NCI-H2227 (cell line): Measurements from ENCODE around the gene KRTAP5-9.
A peak's percentile ranks its signal among the peaks of the same experiment; 100 is the strongest.
"Not testable (repeated sequence)": the region's sequence is repeated elsewhere in the genome, so short reads cannot be mapped to it uniquely, and the experiment has no call there.

Source experiments
- DNase-seq: peaks from one replicate; lab custom pipeline; 2025; ENCODE audit not compliant: unreplicated experiment; lab: John Stamatoyannopoulos, UW

KRTAP5-9 gene

GRCh38 chr11:71548120-71548519 is at the start of gene KRTAP5-9:
Gene KRTAP5-9 (plus strand): TSS chr11:71548420. CDS start chr11:71548658, 238 bp downstream.
- DNase-seq: no peak

GRCh38 chr11:71499125-71499524 is 49.1 kb upstream of the KRTAP5-9 start:
- DNase-seq: no peak

DNA sequence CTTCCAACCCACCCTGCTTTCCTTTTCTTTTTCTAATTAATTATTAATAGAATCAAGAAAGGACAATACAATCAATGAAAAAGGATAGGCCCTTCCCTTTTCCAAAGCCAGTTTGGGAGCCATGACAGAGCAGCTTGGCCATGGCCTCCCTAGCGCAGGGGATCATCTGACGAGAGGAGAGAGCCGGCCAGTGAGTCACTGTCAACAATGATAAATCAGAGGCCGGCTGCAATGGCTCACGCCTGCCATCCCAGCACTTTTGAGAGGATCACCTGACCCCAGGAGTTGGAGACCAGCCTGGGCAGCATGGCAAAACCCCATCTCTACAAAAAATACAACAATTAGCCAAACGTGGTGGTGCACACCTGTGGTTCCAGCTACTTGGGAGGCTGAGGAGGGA is 48.7 kb upstream of the KRTAP5-9 start:
- DNase-seq: no peak

DNA sequence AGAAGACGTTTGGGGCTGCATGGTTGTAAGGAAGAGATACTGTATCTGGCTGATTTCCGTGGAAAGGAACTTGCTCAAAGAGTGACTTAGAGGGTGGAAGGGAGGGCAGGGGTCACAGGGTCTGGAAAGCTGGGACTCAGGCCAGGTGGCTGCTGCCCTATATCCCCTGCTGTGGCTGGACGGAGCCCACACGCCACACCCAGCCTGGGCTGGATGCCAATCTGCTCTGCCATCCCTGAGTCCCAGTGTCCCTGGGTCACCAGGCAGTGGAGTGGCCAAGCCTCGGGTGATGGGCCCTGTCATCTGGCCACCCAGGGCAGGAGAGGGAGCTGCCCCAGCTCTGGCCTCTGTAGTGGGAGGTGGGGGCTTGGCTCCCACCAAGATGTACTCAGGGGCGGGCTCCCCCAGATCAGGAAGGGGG is 47.6 kb upstream of the KRTAP5-9 start:
- no peak for DNase-seq

GRCh38 chr11:71501071-71501985 is 46.9 kb upstream of the KRTAP5-9 start:
- no peak for DNase-seq

DNA sequence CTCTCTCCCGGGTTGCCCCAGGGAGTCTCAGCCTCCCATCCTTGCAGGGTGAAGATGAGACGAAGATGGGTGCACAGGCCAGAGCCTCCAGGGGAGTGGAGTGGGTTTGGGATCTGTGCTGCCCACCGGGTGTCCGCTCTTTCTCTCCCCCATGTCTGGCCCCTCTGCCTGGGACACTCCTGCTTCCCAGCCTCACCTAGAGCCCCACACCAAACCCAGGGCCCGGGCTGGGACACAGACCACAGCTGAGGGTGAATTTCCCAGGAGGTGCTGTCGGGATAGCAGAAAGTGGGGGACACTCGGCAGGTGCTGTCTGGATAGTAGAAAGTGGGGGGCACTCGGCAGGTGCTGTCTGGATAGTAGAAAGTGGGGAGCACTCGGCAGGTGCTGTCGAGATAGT is 46.2 kb upstream of the KRTAP5-9 start:
- DNase-seq: no peak

DNA sequence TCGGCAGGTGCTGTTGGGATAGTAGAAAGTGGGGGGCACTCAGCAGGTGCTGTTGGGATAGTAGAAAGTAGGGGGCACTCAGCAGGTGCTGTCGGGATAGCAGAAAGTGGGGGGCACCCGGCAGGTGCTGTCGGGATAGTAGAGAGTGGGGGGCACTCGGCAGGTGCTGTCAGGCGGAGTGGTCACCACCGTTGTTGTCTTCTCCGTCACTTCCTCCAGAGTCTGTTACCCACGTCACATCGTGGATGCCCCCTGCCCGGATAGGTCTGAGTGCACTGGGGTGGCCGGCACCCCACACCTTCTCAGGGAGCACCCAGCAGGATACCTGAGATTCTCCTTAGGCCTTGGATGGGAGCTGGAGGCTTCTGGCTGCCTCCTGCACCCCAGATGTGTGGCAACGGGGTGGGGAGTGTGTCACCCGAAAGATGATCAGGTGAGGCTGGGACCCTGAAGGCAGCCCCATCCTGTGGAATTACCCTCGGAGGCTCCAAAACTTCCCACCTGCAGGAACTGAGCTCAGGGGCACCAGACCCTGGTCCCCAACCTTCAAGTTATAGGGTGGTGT is 45.3 kb upstream of the KRTAP5-9 start:
- DNase-seq: no peak

GRCh38 chr11:71504531-71504930 is 43.7 kb upstream of the KRTAP5-9 start:
- DNase-seq: peak; percentile 5

DNA sequence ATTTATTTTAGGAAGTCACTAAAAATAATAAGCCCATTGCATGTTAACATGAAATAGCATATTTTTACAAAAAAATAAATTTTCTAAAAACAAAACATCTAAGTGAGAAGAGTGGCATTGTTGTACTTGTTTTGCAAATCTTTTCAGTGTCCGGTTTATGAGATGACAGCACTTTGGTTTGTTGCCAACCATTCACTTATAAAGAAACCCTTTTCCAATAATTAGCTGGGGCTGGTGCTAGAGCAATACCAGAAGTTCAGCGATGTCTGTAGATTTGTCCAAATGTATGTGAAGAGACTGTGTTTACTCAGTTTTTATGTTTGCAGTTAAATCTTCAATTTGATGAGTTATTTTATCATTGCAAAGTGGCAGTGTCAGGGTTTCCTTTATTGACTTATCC is 43.2 kb upstream of the KRTAP5-9 start:
- DNase-seq: no peak

DNA sequence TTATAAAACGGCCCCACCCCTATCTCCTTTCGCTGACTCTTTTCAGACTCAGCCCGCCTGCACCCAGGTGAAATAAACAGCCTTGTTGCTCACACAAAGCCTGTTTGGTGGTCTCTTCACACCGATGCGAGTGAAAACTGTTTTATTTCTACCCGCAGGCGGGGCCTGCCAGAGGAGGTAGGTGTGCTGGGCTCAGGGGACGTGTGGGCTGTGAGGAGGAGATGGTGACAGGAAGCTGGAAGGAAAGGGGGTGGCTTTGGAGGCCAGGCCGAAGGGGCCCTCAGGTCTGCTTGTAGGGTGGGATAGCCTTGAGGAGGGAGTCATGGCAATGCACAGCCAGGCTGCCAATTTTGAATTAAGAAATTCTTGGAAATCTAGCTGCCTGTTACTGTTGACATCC is 42.4 kb upstream of the KRTAP5-9 start:
- DNase-seq: no peak

GRCh38 chr11:71507102-71507501 is 41.1 kb upstream of the KRTAP5-9 start:
- no peak for DNase-seq

DNA sequence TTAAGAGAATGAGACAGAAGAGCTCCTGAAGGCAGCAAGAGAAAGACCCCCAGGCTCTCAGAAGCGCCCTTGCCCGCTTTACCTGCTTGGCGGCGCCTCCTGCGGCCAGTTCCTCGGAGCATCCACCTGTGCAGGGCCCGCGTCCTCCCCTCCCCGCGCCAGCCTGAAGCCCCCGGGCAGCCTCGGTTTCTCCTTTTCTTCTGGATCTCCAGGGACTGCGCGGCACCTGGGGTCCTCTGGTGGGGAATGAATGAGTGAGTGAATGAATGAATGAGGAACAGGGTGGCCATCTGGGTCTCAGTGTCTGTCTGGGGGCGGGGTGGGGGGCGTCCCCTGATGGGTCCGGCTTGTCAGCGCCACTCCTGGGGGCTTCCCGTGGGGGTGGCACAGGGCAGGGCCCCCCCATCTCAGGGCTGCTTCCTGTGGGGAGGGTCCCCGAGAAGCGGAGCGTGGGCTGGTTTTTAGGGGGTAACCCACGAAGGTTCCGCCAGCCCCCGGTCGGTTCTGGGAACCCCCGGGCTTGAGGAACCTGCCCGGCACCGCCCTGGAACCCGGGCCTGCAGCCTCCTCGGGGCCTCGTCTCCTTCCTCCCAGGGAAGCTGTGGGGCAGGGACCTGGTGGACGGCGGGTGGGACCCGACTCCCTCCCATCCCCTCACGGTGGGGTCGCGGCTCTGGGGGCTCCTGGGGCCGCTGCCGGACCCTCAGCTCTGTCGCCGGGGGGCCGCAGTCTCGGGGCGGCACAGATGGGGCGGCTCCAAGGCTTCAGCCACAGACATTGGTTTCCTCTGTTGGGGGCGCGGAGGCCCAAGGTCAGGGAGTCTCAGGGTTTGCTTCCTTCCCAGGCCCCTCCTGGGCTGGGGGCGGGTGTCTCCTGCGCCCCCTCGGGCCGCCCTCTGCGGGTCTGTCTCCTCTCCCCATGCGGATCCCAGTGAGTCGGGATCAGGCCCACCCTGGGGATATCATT is 29.4 kb upstream of the KRTAP5-9 start:
- DNase-seq: no peak

GRCh38 chr11:71519546-71519945 is 28.7 kb upstream of the KRTAP5-9 start:
- DNase-seq: no peak

DNA sequence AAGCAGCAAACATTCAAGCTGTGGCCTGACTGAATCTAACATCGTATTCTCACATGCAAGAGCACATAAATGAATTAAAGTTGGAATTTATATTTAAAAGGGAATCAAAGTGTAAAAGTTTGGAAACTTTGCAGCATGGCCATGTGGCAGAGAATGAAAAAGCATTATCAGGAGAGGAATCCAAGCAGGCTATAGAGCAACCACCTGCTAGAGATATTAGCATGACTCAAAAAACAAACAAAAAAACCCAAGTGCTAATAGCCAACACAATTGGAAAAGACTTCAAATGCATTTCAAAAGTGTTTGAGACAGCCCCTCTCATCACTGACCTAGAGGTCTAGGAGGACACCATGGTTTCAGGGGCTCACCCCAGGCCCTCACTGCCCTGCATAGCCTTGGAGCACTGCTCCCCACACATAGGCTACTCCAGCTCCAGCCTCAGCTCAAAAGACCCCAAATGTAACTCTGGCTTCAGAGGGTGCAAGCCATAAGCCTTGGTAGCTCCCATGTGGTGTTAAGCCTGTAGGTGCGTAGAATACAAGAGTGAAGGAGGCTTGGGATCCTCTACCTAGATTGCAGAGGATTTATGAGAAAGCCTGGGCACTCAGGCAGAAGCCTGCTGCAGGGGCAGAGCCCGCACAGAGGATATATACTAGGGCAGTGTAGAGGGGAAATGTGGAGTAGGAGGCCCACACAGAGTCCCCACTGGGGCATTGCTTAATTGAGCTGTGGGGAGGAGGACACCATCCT is 22.9 kb upstream of the KRTAP5-9 start:
- DNase-seq: no peak

DNA sequence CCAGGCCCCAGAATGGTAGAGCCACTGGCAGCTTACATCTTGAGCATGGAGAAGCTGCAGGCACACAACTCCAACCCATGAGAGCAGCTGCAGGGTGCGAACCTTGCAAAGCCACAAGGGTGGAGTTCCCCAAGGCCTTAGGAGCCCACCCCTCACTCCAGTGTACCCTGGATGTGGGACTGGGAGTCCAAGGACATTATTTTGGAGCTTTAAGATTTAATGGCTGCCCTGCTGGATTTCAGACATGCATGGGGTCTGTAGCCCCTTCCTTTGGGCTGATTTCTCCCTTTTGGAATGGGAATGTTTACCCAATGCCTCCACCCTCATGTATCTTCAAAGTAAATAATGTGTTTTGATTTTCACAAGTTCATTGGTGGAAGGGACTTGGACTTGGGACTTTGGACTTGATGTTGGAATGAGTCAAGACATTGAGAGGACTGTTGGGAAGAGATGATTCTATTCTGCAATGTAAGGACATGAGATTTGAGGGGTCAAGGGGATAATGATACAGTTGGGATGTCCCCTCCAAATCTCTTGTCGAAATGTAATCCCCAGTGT is 22.2 kb upstream of the KRTAP5-9 start:
- DNase-seq: no peak

- DNase-seq: not testable (repeated sequence)
Measured at GRCh38 chr11:71526796-71527575, 21.2 kb upstream of the KRTAP5-9 start, which contains the start of gene KRTAP5-7. Gene KRTAP5-7 (plus strand): TSS chr11:71527267. CDS start chr11:71527301, 34 bp downstream.

GRCh38 chr11:71527576-71528210 is 20.5 kb upstream of the KRTAP5-9 start:
- DNase-seq: no peak

DNA sequence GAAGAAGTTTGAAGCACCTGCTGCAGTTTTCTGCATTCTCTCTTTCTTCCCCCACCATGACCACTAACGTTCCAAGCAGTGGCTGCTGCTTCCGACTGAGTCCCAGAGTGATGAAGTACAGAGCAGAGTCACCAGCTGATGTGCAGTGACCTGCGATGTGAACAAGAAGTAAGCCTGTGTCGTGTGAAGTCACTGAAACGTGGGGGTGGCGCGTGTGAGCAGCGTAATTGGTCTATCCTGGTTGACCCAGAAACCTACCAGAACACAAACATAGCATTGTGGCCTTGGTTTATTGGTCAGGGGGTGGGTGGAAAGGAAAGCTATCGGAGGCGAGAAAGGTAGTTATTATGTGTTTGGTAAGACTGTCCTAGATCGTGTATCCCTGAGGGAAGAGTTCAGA is 17.6 kb upstream of the KRTAP5-9 start:
- DNase-seq: no peak

DNA sequence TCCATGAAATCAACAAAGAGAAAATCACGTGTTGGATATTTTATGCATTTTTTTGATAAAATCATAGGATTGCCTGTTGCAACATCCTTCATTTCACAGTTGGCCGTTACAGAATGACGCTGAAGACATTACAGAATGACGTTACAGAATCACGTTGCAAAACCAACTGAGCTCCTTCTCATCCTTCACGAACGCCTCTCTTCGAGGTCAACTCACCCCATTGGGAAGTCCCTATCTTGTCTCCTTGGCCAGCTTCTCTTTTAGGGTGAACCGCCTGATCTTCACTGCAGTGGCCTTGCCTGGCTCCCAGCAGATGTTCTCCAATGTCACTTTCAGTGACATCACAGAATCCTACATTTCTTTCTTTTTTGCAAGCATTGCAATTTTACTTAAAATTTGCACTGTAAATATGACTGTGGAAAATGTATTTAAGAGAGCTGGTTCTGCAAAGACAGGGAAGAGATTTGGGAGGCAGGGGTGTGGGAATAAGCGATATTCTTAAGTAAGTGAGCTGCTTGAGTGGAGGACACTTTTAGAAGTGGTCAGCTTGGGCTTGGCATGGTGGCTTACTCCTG is 16.1 kb upstream of the KRTAP5-9 start:
- DNase-seq: no peak
